ENCODE data around the gene PDCD4. TPM values are rescaled to one million over a fixed set of nuclear protein-coding genes. Genes with fewer than 3 reads are reported as not detected.

The PDCD4 gene
- total and polyA plus RNA-seq, 2 of the 8 experiments (the other 6 are each of a cell fraction or from before 2014, with no cell fraction given), result 3.3 to 26.8 TPM

- Histone ChIP-seq H2BK120ac (replicated peaks; ENCODE audit: low read depth, low read length) (no peak overlapping the region), H3K9ac (replicated peaks in 1 of 4; ENCODE audit: extremely low read depth in 1 of 4, low read depth in 3 of 4, low read length in 3 of 4) (no peak overlapping the region), H2BK12ac (ENCODE audit: low read depth, low read length) (no peak overlapping the region), H2BK15ac (ENCODE audit: low read length) (no peak overlapping the region), H3K9me3 (ENCODE audit: insufficient read depth in 2 of 2, low read depth in 1 of 2, low read length in 1 of 2) (no peaks in the 10 kb centered on the region), H2BK5ac (ENCODE audit: low read depth, low read length) (no peak overlapping the region), H3K14ac (ENCODE audit: insufficient read length) (no peak overlapping the region), H3K4me2 (ENCODE audit: insufficient read depth in 1 of 2, low read depth in 2 of 2, low read length in 2 of 2) (no peak overlapping the region), H3K56ac (replicated peaks; ENCODE audit: insufficient read length, low read depth, low read length) (no peak overlapping the region), H2AFZ (ENCODE audit: low read length) (no peak overlapping the region), H3K79me2 (ENCODE audit: control insufficient read depth in 1 of 2, insufficient read depth in 2 of 2, low read length in 2 of 2) (no peaks in the 10 kb centered on the region), H3K27me3 (replicated peaks in 1 of 4; ENCODE audit: control insufficient read depth in 3 of 4, extremely low read depth in 1 of 4, insufficient read depth in 3 of 4, low read length in 3 of 4) (no peaks in the 10 kb centered on the region), H4K20me1 (replicated peaks in 1 of 2; ENCODE audit: control insufficient read depth in 1 of 2, insufficient read depth in 2 of 2, low read length in 2 of 2) (no peaks in the 10 kb centered on the region), H4K91ac (replicated peaks; ENCODE audit: insufficient read length, low read length) (no peak overlapping the region), H3K27ac (ENCODE audit: low read depth, low read length) (no peak overlapping the region), H3K36me3 (ENCODE audit: control insufficient read depth in 2 of 4, insufficient read depth in 4 of 4, low read length in 3 of 4) (no peaks in the 10 kb centered on the region), H3K18ac (ENCODE audit: extremely low read depth, low read length) (no peak overlapping the region), H3K79me1 (ENCODE audit: low read depth, low read length) (no peaks in the 10 kb centered on the region), H4K8ac (ENCODE audit: extremely low read depth, insufficient read depth, low read length) (no peak overlapping the region), H4K5ac (ENCODE audit: insufficient read length, low read depth, low read length) (no peak overlapping the region), H2BK20ac (ENCODE audit: low read length) (no peak overlapping the region), H3K23me2 (ENCODE audit: low read depth, low read length) (no peaks in the 10 kb centered on the region; the same call in 1 of the 2 replicates), H3K4me1 (replicated peaks in 1 of 4; ENCODE audit: control insufficient read depth in 3 of 4, insufficient read depth in 4 of 4, low read length in 3 of 4) (peaks cover 4 to 16% (median 13%) of the 10 kb centered on the region in 4 experiments), H3K23ac (ENCODE audit: insufficient read length) (no peak overlapping the region), H3K4ac (replicated peaks; ENCODE audit: insufficient read length, low read depth, low read length) (no peak overlapping the region), H3K4me3 (ENCODE audit: extremely low read depth in 1 of 4, insufficient read depth in 2 of 4, low read depth in 3 of 4, low read length in 4 of 4) (no peak overlapping the region), H2AK5ac (ENCODE audit: low read depth, low read length) (no peak overlapping the region)
- DNase-seq (ENCODE audit: low read depth in 1 of 2, low spot score in 2 of 2), result no peak
- ChIA-PET POLR2A (ENCODE audit: partially characterized antibody) (no interaction called here), CTCF (ENCODE audit: partially characterized antibody) (interaction anchor here (0.9 to 1.8 kb wide), 2 partner anchors 11 to 22 kb away, joined by 3 to 5 read pairs; no protein-coding TSS in a partner anchor)
- no peak for FAIRE-seq
- 95% methylated on average over 1 of the region's 1 CpG; no CpG with 5 or more reads in 1 of the 2 experiments for WGBS, 2 experiments (ENCODE audit: extremely low coverage in 1 of 2, insufficient coverage in 1 of 2, insufficient read length in 1 of 2, insufficient replicate concordance in 2 of 2, low coverage in 1 of 2, low lambda C conversion rate in 2 of 2, missing lambda C conversion rate in 1 of 2)
- TF ChIP-seq ATF2 (IDR thresholded peaks at IDR 0.05; ENCODE audit: low read length) (no peak), YY1 (IDR thresholded peaks at IDR 0.05; ENCODE audit: low read depth, low read length) (no peak), JUND (IDR thresholded peaks at IDR 0.05; ENCODE audit: low read length) (no peak), TAF1 (IDR thresholded peaks at IDR 0.05; ENCODE audit: low read depth, low read length) (no peak), KDM5A (IDR thresholded peaks at IDR 0.05; ENCODE audit: low read length) (no peak), RXRA (IDR thresholded peaks at IDR 0.05; ENCODE audit: insufficient read depth, low read depth, low read length) (no peak), SP4 (IDR thresholded peaks at IDR 0.05; ENCODE audit: low read length) (no peak), SIX5 (IDR thresholded peaks at IDR 0.05; ENCODE audit: low read depth, low read length) (no peak), CBX8 (IDR thresholded peaks at IDR 0.05; ENCODE audit: borderline replicate concordance, low read depth, low read length) (no peak), MAX (IDR thresholded peaks at IDR 0.05) (no peak), JUN (IDR thresholded peaks at IDR 0.05; ENCODE audit: low read depth, low read length) (no peak)
- TF ChIP-seq, protein P1, sequence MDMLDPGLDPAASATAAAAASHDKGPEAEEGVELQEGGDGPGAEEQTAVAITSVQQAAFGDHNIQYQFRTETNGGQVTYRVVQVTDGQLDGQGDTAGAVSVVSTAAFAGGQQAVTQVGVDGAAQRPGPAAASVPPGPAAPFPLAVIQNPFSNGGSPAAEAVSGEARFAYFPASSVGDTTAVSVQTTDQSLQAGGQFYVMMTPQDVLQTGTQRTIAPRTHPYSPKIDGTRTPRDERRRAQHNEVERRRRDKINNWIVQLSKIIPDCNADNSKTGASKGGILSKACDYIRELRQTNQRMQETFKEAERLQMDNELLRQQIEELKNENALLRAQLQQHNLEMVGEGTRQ (IDR thresholded peaks at IDR 0.05; ENCODE audit: low read length), result no peak
Observed at GRCh38 chr10:110825508-110825907, 46.2 kb upstream of the PDCD4 start.
